GM12801 (cell line): Measurements from ENCODE around the gene TRIM62.

Experiments
- TF ChIP-seq, protein P1 (sequence below): IDR thresholded peaks from one replicate; pipeline ENCODE4 v1.5.1; 2011; ENCODE audit warnings: control low read depth; ENCODE audit not compliant: insufficient read length; ENCODE audit errors: extremely low read depth

TRIM62 gene

DNA sequence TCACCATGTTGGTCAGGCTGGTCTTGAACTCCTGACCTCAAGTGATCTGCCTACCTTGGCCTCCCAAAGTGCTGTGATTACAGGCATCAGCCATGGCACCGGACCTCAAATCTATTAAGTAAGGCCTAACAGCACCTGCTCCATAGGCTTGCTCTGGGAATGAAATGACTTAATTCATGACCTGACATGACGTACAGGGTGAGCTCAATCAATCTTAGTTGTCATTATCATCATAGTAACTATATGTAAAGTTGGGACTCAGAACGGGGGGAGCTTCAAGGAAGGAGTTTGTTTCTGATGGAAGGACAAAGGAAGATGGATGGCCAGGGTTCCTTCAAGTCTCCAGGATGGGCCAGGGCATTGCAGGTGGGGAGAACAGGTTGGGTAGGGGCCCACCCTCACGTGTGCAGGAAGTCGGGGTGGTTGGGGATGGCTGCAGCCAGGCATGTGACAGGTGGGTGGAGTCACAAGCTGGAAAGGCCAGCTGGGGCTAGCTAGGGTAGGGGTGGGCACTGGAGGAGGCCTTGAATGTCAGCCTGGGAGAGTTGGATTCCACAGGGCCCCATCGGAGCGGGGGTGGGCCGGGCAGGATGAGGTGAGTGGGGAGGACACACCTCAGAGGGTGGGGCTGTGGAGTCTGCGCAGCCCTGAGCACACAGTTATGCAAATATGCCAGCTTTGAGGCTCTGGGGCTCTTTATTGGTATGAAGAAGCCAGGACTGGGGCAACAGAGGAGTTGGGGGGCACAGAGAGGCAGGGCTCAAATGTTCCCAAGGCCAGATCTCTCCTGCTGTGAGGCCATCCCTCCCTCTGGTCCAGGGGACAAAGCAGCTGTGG is 9.6 kb downstream of the TRIM62 start:
- TF ChIP-seq, protein P1, sequence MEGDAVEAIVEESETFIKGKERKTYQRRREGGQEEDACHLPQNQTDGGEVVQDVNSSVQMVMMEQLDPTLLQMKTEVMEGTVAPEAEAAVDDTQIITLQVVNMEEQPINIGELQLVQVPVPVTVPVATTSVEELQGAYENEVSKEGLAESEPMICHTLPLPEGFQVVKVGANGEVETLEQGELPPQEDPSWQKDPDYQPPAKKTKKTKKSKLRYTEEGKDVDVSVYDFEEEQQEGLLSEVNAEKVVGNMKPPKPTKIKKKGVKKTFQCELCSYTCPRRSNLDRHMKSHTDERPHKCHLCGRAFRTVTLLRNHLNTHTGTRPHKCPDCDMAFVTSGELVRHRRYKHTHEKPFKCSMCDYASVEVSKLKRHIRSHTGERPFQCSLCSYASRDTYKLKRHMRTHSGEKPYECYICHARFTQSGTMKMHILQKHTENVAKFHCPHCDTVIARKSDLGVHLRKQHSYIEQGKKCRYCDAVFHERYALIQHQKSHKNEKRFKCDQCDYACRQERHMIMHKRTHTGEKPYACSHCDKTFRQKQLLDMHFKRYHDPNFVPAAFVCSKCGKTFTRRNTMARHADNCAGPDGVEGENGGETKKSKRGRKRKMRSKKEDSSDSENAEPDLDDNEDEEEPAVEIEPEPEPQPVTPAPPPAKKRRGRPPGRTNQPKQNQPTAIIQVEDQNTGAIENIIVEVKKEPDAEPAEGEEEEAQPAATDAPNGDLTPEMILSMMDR = no peak

DNA sequence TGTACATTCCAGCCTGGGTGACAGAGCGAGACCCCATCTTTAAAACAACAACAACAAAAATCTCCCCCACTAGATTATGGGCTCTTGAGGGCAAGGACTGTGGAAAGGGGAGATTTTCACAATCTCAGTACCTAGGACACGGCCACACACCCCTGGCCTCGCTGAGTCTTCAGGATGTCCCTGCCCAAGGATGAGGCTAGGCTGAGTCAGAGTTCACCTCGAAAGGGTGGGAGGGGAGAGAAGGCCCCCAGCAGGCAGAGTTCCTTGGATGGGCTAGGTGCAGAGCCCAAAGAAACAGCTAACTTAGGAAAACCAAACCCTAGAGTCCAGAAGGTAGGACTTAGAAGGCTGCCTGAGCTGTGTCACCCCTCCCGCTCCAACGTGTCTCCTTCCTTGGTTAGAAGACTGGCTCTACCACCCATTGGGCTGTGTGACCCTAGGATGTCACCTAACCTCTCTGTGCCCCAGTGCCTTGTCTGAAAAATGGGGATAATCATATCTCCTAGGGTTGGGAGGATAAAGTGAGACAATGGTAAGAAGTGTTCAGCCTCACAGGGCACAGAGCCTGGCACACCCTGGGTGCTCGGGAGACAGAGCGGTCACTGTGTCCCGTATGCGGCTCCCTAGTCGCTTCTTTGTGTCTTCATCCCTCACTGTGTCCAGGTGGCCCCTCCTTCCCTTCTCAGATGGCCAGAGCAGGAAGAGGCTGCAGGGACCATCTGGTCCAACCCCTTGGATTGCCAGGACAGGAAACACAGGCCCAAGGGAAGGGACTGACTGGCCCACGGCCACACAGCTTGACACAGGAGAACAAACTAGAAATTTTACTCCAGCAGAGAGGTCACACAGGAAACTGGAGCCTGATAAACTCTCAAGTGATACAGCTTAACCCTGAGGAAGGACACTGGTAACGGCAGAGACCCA is 11.2 kb downstream of the TRIM62 start:
- TF ChIP-seq, protein P1 = no peak

- TF ChIP-seq, protein P1 = no peak
These were observed 12.4 kb downstream of the TRIM62 start for GRCh38 chr1:33169290-33170055.

- TF ChIP-seq, protein P1 = no peak
These were observed 13.1 kb downstream of the TRIM62 start for GRCh38 chr1:33168556-33169289.

- TF ChIP-seq, protein P1 = no peak
These were observed 14.0 kb downstream of the TRIM62 start for GRCh38 chr1:33167650-33168447.

DNA sequence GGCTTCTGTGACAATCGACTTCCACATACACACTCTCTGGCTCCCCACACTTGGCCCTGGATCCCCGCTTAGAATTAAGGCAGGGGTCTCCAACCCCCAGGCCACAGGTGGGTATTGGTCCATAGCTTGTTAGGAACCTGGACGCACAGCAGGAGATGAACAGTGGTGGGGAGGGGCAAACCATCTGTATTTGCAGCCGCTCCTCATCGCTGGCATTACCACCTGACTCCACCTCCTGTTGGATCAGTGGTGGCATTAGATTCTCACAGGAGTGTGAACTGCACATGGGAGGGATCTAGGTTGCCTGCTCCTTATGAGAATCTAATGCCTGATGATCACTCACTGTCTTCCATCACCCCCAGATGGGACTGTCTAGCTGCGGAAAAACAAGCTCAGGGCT is 16.0 kb downstream of the TRIM62 start:
- TF ChIP-seq, protein P1 = no peak
